WTC11 (cell line): ENCODE results near the gene TUT4. TPM values are rescaled to one million over a fixed set of nuclear protein-coding genes. Genes with fewer than 3 reads are reported as not detected.

Experiments used
- ATAC-seq: fragments of 200-7000 bp; cut with Tn5 transposase; 2 replicates; pipeline ENCODE4 v1.10.0; 2021; ENCODE audit warnings: mild to moderate bottlenecking, moderate library complexity
- CTCF ChIA-PET: fragments of 300-600 bp; sonication (Branson Sonifier 250); formaldehyde crosslinking; loops from one replicate; lab custom pipeline; 2021; ENCODE audit warnings: antibody characterized with exemption; lab: Charles Lee
- POLR2A ChIA-PET: fragments of 350-600 bp; sonication (Branson Sonifier 250); formaldehyde crosslinking; loops from one replicate; lab custom pipeline; 2021; ENCODE audit warnings: antibody characterized with exemption; lab: Charles Lee
- DNase-seq: peaks from one replicate; pipeline ENCODE4 v3.0.0; 2021; ENCODE audit warnings: low spot score
- H3K27ac Mint-ChIP-seq: 2 replicates; pipeline ENCODE4 v1.8.0; 2021; ENCODE audit warnings: mixed read lengths
- H3K27me3 Mint-ChIP-seq: 2 replicates; pipeline ENCODE4 v1.8.0; 2021; ENCODE audit warnings: low read depth, mild to moderate bottlenecking, moderate library complexity, mixed read lengths
- H3K36me3 Mint-ChIP-seq: 2 replicates; pipeline ENCODE4 v1.8.0; 2021; ENCODE audit warnings: mixed read lengths
- H3K4me1 Mint-ChIP-seq: 2 replicates; pipeline ENCODE4 v1.8.0; 2022; ENCODE audit warnings: mixed read lengths
- H3K4me3 Mint-ChIP-seq: 2 replicates; pipeline ENCODE4 v1.8.0; 2021; ENCODE audit warnings: mild to moderate bottlenecking, moderate library complexity, mixed read lengths
- H3K9me3 Mint-ChIP-seq: 2 replicates; pipeline ENCODE4 v1.8.0; 2021; ENCODE audit warnings: mixed read lengths
- ATF3 ChIP-seq: sonication (generic); formaldehyde crosslinking; conservative IDR thresholded peaks from 2 replicates; pipeline ENCODE4 v1.8.1; 2022; ENCODE audit warnings: mild to moderate bottlenecking, missing genetic modification reagents
- CTCF ChIP-seq: fragments of 200-600 bp; IDR thresholded peaks from 2 replicates; pipeline ENCODE4 v1.8.0; 2022; ENCODE audit warnings: antibody characterized with exemption
- E2F1 ChIP-seq: sonication (generic); formaldehyde crosslinking; IDR thresholded peaks from 2 replicates; pipeline ENCODE4 v1.8.0; 2022; ENCODE audit warnings: mild to moderate bottlenecking, missing genetic modification reagents
- E2F4 ChIP-seq: sonication (generic); formaldehyde crosslinking; IDR thresholded peaks from 2 replicates; pipeline ENCODE4 v1.8.1; 2022; ENCODE audit warnings: low read depth, mild to moderate bottlenecking, moderate library complexity, missing genetic modification reagents, borderline replicate concordance
- EMX1 ChIP-seq: fragments of 250-450 bp; sonication (Bioruptor Pico); IDR thresholded peaks from 2 replicates; pipeline ENCODE4 v1.8.0; 2021; ENCODE audit warnings: mild to moderate bottlenecking
- ERG ChIP-seq: fragments of 250-450 bp; sonication (Bioruptor Pico); IDR thresholded peaks from 2 replicates; pipeline ENCODE4 v1.8.0; 2021; ENCODE audit warnings: mild to moderate bottlenecking
- ETV6 ChIP-seq: sonication (generic); formaldehyde crosslinking; IDR thresholded peaks from 2 replicates; pipeline ENCODE4 v1.8.1; 2022; ENCODE audit warnings: mild to moderate bottlenecking, missing genetic modification reagents
- FOXP1 ChIP-seq: sonication (generic); formaldehyde crosslinking; IDR thresholded peaks from 2 replicates; pipeline ENCODE4 v1.8.0; 2022; ENCODE audit warnings: missing genetic modification reagents, mild to moderate bottlenecking, moderate library complexity, borderline replicate concordance
- IRF1 ChIP-seq: sonication (generic); formaldehyde crosslinking; IDR thresholded peaks from 2 replicates; pipeline ENCODE4 v1.8.0; 2023; ENCODE audit warnings: missing genetic modification reagents
- SMAD3 ChIP-seq: sonication (generic); formaldehyde crosslinking; IDR thresholded peaks from 2 replicates; pipeline ENCODE4 v1.8.0; 2022; ENCODE audit warnings: missing genetic modification reagents, mild to moderate bottlenecking, borderline replicate concordance
- ZNF138 ChIP-seq: sonication (generic); formaldehyde crosslinking; conservative IDR thresholded peaks from 2 replicates; pipeline ENCODE4 v1.8.1; 2022; ENCODE audit warnings: mild to moderate bottlenecking, moderate library complexity, missing genetic modification reagents
- ZSCAN18 ChIP-seq: fragments of 250-450 bp; sonication (Bioruptor Pico); IDR thresholded peaks from 2 replicates; pipeline ENCODE4 v2.1.2; 2022; ENCODE audit warnings: mild to moderate bottlenecking, moderate library complexity
- total RNA-seq: library from RNA; stranded (reverse); gene quantifications from 3 replicates; pipeline ENCODE4 v1.2.3, GENCODE V29; 2021

The TUT4 gene
- total RNA-seq, 1 experiment from 2014 or later: 63.3 TPM

GRCh38 chr1:52592637-52593323 lies 39.9 kb upstream of the TUT4 start (continued):
- TF ChIP-seq SMAD3 (CRISPR knock-in tag) (no peak), CTCF (no peak), ZSCAN18 (CRISPR knock-in tag) (no peak), ETV6 (CRISPR knock-in tag) (no peak)

- Mint-ChIP-seq H3K36me3 (no peaks in the 10 kb centered on the region), H3K4me3 (no peak overlapping the region), H3K9me3 (no peaks in the 10 kb centered on the region), H3K27me3 (no peaks in the 10 kb centered on the region), H3K27ac (no peak overlapping the region), H3K4me1 (peaks cover 16% of the 10 kb centered on the region)
- peak; percentile 91 for ATAC-seq
- TF ChIP-seq FOXP1 (CRISPR knock-in tag): no peak
- no peak for TF ChIP-seq IRF1
- no peak for TF ChIP-seq E2F1 (CRISPR knock-in tag)
- TF ChIP-seq EMX1 (CRISPR knock-in tag): no peak
- TF ChIP-seq ZNF138 (CRISPR knock-in tag): no peak
- peak; percentile 20 for DNase-seq
- POLR2A ChIA-PET: interaction anchor here (1.2 kb wide), 1 partner anchor 11 kb away, joined by 3 read pairs; the partner anchor contains the start of gene GPX7
- CTCF ChIA-PET: interaction anchor here (0.9 kb wide), 1 partner anchor 10 kb away, joined by 3 read pairs; no protein-coding TSS in a partner anchor
Observed at GRCh38 chr1:52590266-52590665, 37.4 kb upstream of the TUT4 start.

GRCh38 chr1:52588535-52588934 lies 35.6 kb upstream of the TUT4 start:
- peaks cover 16% of the 10 kb centered on the region for H3K4me1 Mint-ChIP-seq
- peaks cover 3% of the 10 kb centered on the region; the same call in 1 of the 2 replicates for H3K27me3 Mint-ChIP-seq
- TF ChIP-seq E2F4 (no peak), ZSCAN18 (CRISPR knock-in tag) (no peak), ATF3 (CRISPR knock-in tag) (no peak), ERG (CRISPR knock-in tag) (no peak)
- no peaks in the 10 kb centered on the region for H3K9me3 Mint-ChIP-seq
- H3K4me3 Mint-ChIP-seq: no peak overlapping the region
- CTCF ChIA-PET: no interaction called here
- DNase-seq (no peak), ATAC-seq (no peak)
- POLR2A ChIA-PET: no interaction called here
- no peaks in the 10 kb centered on the region for H3K36me3 Mint-ChIP-seq
- H3K27ac Mint-ChIP-seq: peak overlapping the region; percentile 10; the same call in 1 of the 2 replicates
